ENCODE results near the gene PNMA8C.
"Not testable (repeated sequence)": the region's sequence is repeated elsewhere in the genome, so short reads cannot be mapped to it uniquely, and the experiment has no call there.

Gene PNMA8C

GRCh38 chr19:46411088-46411924 lies 17.4 kb downstream of the PNMA8C start:
- no peak for DNase-seq (ENCODE audit: low spot score)

GRCh38 chr19:46410205-46411087 lies 18.3 kb downstream of the PNMA8C start:
- no peak for DNase-seq (ENCODE audit: low spot score)

GRCh38 chr19:46409191-46409590 lies 19.5 kb downstream of the PNMA8C start:
- DNase-seq (ENCODE audit: low spot score), result no peak

- DNase-seq (ENCODE audit: low spot score), result no peak
Observed at GRCh38 chr19:46408664-46409039, 20.1 kb downstream of the PNMA8C start.

GRCh38 chr19:46407856-46408663 lies 20.7 kb downstream of the PNMA8C start:
- no peak for DNase-seq (ENCODE audit: low spot score)

- DNase-seq (ENCODE audit: low spot score), result no peak
Observed at GRCh38 chr19:46406976-46407375, 21.8 kb downstream of the PNMA8C start.

- no peak for DNase-seq (ENCODE audit: low spot score)
Observed at GRCh38 chr19:46404753-46405468, 23.8 kb downstream of the PNMA8C start.

GRCh38 chr19:46404055-46404752 lies 24.5 kb downstream of the PNMA8C start:
- DNase-seq (ENCODE audit: low spot score), result no peak

GRCh38 chr19:46402725-46403124 lies 26.0 kb downstream of the PNMA8C start:
- DNase-seq (ENCODE audit: low spot score), result no peak

GRCh38 chr19:46397801-46398479 lies 30.8 kb downstream of the PNMA8C start:
- not testable (repeated sequence) for DNase-seq (ENCODE audit: low spot score)

GRCh38 chr19:46394402-46394797 lies 34.3 kb downstream of the PNMA8C start:
- DNase-seq (ENCODE audit: low spot score), result no peak

GRCh38 chr19:46393456-46394401 lies 35.0 kb downstream of the PNMA8C start:
- no peak for DNase-seq (ENCODE audit: low spot score)

GRCh38 chr19:46392837-46393236 lies 35.9 kb downstream of the PNMA8C start:
- no peak for DNase-seq (ENCODE audit: low spot score)

- DNase-seq (ENCODE audit: low spot score), result no peak
Observed at GRCh38 chr19:46392252-46392801, 36.4 kb downstream of the PNMA8C start.

GRCh38 chr19:46391296-46392251 lies 37.2 kb downstream of the PNMA8C start:
- DNase-seq (ENCODE audit: low spot score), result no peak

- DNase-seq (ENCODE audit: low spot score), result no peak
Observed at GRCh38 chr19:46390866-46391265, 37.9 kb downstream of the PNMA8C start.

GRCh38 chr19:46390121-46390858 lies 38.4 kb downstream of the PNMA8C start:
- DNase-seq (ENCODE audit: low spot score), result no peak
